ENCODE results near the gene CDH4.

GRCh38 chr20:61478611-61479305 is 226.7 kb downstream of the CDH4 start:
- TF ChIP-seq, protein P1, sequence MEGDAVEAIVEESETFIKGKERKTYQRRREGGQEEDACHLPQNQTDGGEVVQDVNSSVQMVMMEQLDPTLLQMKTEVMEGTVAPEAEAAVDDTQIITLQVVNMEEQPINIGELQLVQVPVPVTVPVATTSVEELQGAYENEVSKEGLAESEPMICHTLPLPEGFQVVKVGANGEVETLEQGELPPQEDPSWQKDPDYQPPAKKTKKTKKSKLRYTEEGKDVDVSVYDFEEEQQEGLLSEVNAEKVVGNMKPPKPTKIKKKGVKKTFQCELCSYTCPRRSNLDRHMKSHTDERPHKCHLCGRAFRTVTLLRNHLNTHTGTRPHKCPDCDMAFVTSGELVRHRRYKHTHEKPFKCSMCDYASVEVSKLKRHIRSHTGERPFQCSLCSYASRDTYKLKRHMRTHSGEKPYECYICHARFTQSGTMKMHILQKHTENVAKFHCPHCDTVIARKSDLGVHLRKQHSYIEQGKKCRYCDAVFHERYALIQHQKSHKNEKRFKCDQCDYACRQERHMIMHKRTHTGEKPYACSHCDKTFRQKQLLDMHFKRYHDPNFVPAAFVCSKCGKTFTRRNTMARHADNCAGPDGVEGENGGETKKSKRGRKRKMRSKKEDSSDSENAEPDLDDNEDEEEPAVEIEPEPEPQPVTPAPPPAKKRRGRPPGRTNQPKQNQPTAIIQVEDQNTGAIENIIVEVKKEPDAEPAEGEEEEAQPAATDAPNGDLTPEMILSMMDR (IDR thresholded peaks at IDR 0.05) = no peak
- no peak for TF ChIP-seq POLR2A (IDR thresholded peaks at IDR 0.05)
- no peak for TF ChIP-seq EP300 (IDR thresholded peaks at IDR 0.05; ENCODE audit: low read depth)
- no peak for TF ChIP-seq POLR2AphosphoS5 (IDR thresholded peaks at IDR 0.05)
